Measurements from ENCODE around the gene ASNSD1.
"Not testable (repeated sequence)": the region's sequence is repeated elsewhere in the genome, so short reads cannot be mapped to it uniquely, and the experiment has no call there.

The ASNSD1 gene

GRCh38 chr2:189661957-189662321, 680 bp downstream of the ASNSD1 start:
- Histone ChIP-seq H3K27ac (ENCODE audit: low read depth, low read length) (peak overlapping the region; percentile 89), H3K36me3 (ENCODE audit: control insufficient read depth in 5 of 5, insufficient read depth in 5 of 5, low read length in 5 of 5) (peaks cover 3 to 9% (median 5%) of the 10 kb centered on the region in 5 donors), H3K4me1 (ENCODE audit: control insufficient read depth in 5 of 5, insufficient read depth in 5 of 5, low read length in 5 of 5) (peaks cover 0 to 36% (median 15%) of the 10 kb centered on the region in 5 donors), H3K27me3 (ENCODE audit: control insufficient read depth in 5 of 5, insufficient read depth in 4 of 5, low read length in 5 of 5) (no peaks in the 10 kb centered on the region), H3K4me3 (ENCODE audit: low read depth in 1 of 5, low read length in 5 of 5) (peak overlapping the region; percentile 90 to 99 (median 91)), H3K9ac (ENCODE audit: low read length in 5 of 5) (peak overlapping the region; percentile 95 to 100 (median 98)), H3K9me3 (ENCODE audit: control insufficient read depth in 5 of 5, low read length in 5 of 5) (no peaks in the 10 kb centered on the region)

- Histone ChIP-seq H3K36me3 (ENCODE audit: control insufficient read depth in 5 of 5, insufficient read depth in 5 of 5, low read length in 5 of 5) (peaks cover 7 to 17% (median 11%) of the 10 kb centered on the region in 5 donors), H3K27ac (ENCODE audit: low read depth, low read length) (no peak overlapping the region), H3K9me3 (ENCODE audit: control insufficient read depth in 5 of 5, low read length in 5 of 5) (no peaks in the 10 kb centered on the region), H3K9ac (ENCODE audit: low read length in 5 of 5) (peak overlapping the region in 3 of 5 donors; percentile 97 to 99 (median 98)), H3K27me3 (ENCODE audit: control insufficient read depth in 5 of 5, insufficient read depth in 4 of 5, low read length in 5 of 5) (no peaks in the 10 kb centered on the region), H3K4me3 (ENCODE audit: low read depth in 1 of 5, low read length in 5 of 5) (peak overlapping the region; percentile 90 to 99 (median 91)), H3K4me1 (ENCODE audit: control insufficient read depth in 5 of 5, insufficient read depth in 5 of 5, low read length in 5 of 5) (peaks cover 0 to 36% (median 15%) of the 10 kb centered on the region in 5 donors)
Measured at GRCh38 chr2:189662669-189663226, 1.5 kb downstream of the ASNSD1 start.

- not testable (repeated sequence) for H3K9ac ChIP-seq (ENCODE audit: low read length in 5 of 5); H3K4me3 ChIP-seq (ENCODE audit: low read depth in 1 of 5, low read length in 5 of 5); H3K27me3 ChIP-seq (ENCODE audit: control insufficient read depth in 5 of 5, insufficient read depth in 4 of 5, low read length in 5 of 5); H3K9me3 ChIP-seq (ENCODE audit: control insufficient read depth in 5 of 5, low read length in 5 of 5); H3K27ac ChIP-seq (ENCODE audit: low read depth, low read length)
- H3K4me1 ChIP-seq (ENCODE audit: control insufficient read depth in 5 of 5, insufficient read depth in 5 of 5, low read length in 5 of 5): peaks cover 0 to 36% (median 15%) of the 10 kb centered on the region in 5 donors
- H3K36me3 ChIP-seq (ENCODE audit: control insufficient read depth in 5 of 5, insufficient read depth in 5 of 5, low read length in 5 of 5): peaks cover 13 to 23% (median 17%) of the 10 kb centered on the region in 5 donors
Measured at GRCh38 chr2:189663319-189663718, 2.1 kb downstream of the ASNSD1 start.

GRCh38 chr2:189669913-189670312, 8.7 kb downstream of the ASNSD1 start:
- Histone ChIP-seq H3K36me3 (ENCODE audit: control insufficient read depth in 5 of 5, insufficient read depth in 5 of 5, low read length in 5 of 5) (peaks cover 29 to 50% (median 43%) of the 10 kb centered on the region in 5 donors), H3K9me3 (ENCODE audit: control insufficient read depth in 5 of 5, low read length in 5 of 5) (no peaks in the 10 kb centered on the region), H3K9ac (ENCODE audit: low read length in 5 of 5) (no peak overlapping the region), H3K4me3 (ENCODE audit: low read depth in 1 of 5, low read length in 5 of 5) (no peak overlapping the region), H3K27me3 (ENCODE audit: control insufficient read depth in 5 of 5, insufficient read depth in 4 of 5, low read length in 5 of 5) (no peaks in the 10 kb centered on the region), H3K27ac (ENCODE audit: low read depth, low read length) (no peak overlapping the region), H3K4me1 (ENCODE audit: control insufficient read depth in 5 of 5, insufficient read depth in 5 of 5, low read length in 5 of 5) (peaks cover 0 to 13% (median 9%) of the 10 kb centered on the region in 5 donors)

GRCh38 chr2:189673661-189674373, 12.6 kb downstream of the ASNSD1 start:
- H3K4me3 ChIP-seq (ENCODE audit: low read depth in 1 of 5, low read length in 5 of 5): peak overlapping the region; percentile 64 to 91 (median 80)
- peak overlapping the region in 4 of 5 donors; percentile 57 to 100 (median 94) for H3K9ac ChIP-seq (ENCODE audit: low read length in 5 of 5)
- H3K27me3 ChIP-seq (ENCODE audit: control insufficient read depth in 5 of 5, insufficient read depth in 4 of 5, low read length in 5 of 5): no peaks in the 10 kb centered on the region
- H3K9me3 ChIP-seq (ENCODE audit: control insufficient read depth in 5 of 5, low read length in 5 of 5): no peaks in the 10 kb centered on the region
- peak overlapping the region; percentile 99 for H3K27ac ChIP-seq (ENCODE audit: low read depth, low read length)
- peaks cover 0 to 19% (median 14%) of the 10 kb centered on the region in 5 donors for H3K4me1 ChIP-seq (ENCODE audit: control insufficient read depth in 5 of 5, insufficient read depth in 5 of 5, low read length in 5 of 5)
- peaks cover 13 to 26% (median 22%) of the 10 kb centered on the region in 5 donors for H3K36me3 ChIP-seq (ENCODE audit: control insufficient read depth in 5 of 5, insufficient read depth in 5 of 5, low read length in 5 of 5)

GRCh38 chr2:189674374-189675112, 13.3 kb downstream of the ASNSD1 start, which contains the start of gene ANKAR:
TSS of gene ANKAR (plus strand) at chr2:189674670. CDS start at chr2:189676491, 1,821 bp downstream.
- Histone ChIP-seq H3K9ac (ENCODE audit: low read length in 5 of 5) (peak within 1 kb of the TSS; percentile 88 to 100 (median 97)), H3K9me3 (ENCODE audit: control insufficient read depth in 5 of 5, low read length in 5 of 5) (no peaks in the 10 kb centered on the region), H3K36me3 (ENCODE audit: control insufficient read depth in 5 of 5, insufficient read depth in 5 of 5, low read length in 5 of 5) (peaks cover 6 to 20% (median 19%) of the 10 kb centered on the region in 5 donors), H3K4me1 (ENCODE audit: control insufficient read depth in 5 of 5, insufficient read depth in 5 of 5, low read length in 5 of 5) (peaks cover 0 to 19% (median 14%) of the 10 kb centered on the region in 5 donors), H3K27me3 (ENCODE audit: control insufficient read depth in 5 of 5, insufficient read depth in 4 of 5, low read length in 5 of 5) (no peaks in the 10 kb centered on the region), H3K27ac (ENCODE audit: low read depth, low read length) (peak within 1 kb of the TSS; percentile 99), H3K4me3 (ENCODE audit: low read depth in 1 of 5, low read length in 5 of 5) (peak within 1 kb of the TSS; percentile 67 to 93 (median 89))

- Histone ChIP-seq H3K9ac (ENCODE audit: low read length in 5 of 5) (no peak overlapping the region), H3K27me3 (ENCODE audit: control insufficient read depth in 5 of 5, insufficient read depth in 4 of 5, low read length in 5 of 5) (no peaks in the 10 kb centered on the region), H3K36me3 (ENCODE audit: control insufficient read depth in 5 of 5, insufficient read depth in 5 of 5, low read length in 5 of 5) (peaks cover 5 to 11% (median 8%) of the 10 kb centered on the region in 5 donors), H3K4me3 (ENCODE audit: low read depth in 1 of 5, low read length in 5 of 5) (no peak overlapping the region), H3K9me3 (ENCODE audit: control insufficient read depth in 5 of 5, low read length in 5 of 5) (no peaks in the 10 kb centered on the region), H3K4me1 (ENCODE audit: control insufficient read depth in 5 of 5, insufficient read depth in 5 of 5, low read length in 5 of 5) (peaks cover 0 to 19% (median 14%) of the 10 kb centered on the region in 5 donors), H3K27ac (ENCODE audit: low read depth, low read length) (no peak overlapping the region)
Measured at GRCh38 chr2:189676471-189676870, 15.2 kb downstream of the ASNSD1 start.

- H3K9ac ChIP-seq (ENCODE audit: low read length in 5 of 5): no peak overlapping the region
- H3K36me3 ChIP-seq (ENCODE audit: control insufficient read depth in 5 of 5, insufficient read depth in 5 of 5, low read length in 5 of 5): no peaks in the 10 kb centered on the region
- H3K27me3 ChIP-seq (ENCODE audit: control insufficient read depth in 5 of 5, insufficient read depth in 4 of 5, low read length in 5 of 5): no peaks in the 10 kb centered on the region
- peaks cover 0 to 13% (median 8%) of the 10 kb centered on the region in 5 donors for H3K4me1 ChIP-seq (ENCODE audit: control insufficient read depth in 5 of 5, insufficient read depth in 5 of 5, low read length in 5 of 5)
- no peak overlapping the region for H3K27ac ChIP-seq (ENCODE audit: low read depth, low read length)
- H3K9me3 ChIP-seq (ENCODE audit: control insufficient read depth in 5 of 5, low read length in 5 of 5): no peaks in the 10 kb centered on the region
- no peak overlapping the region for H3K4me3 ChIP-seq (ENCODE audit: low read depth in 1 of 5, low read length in 5 of 5)
Measured at GRCh38 chr2:189679226-189679625, 18.0 kb downstream of the ASNSD1 start.

- Histone ChIP-seq H3K9ac (ENCODE audit: low read length in 5 of 5) (no peak overlapping the region), H3K36me3 (ENCODE audit: control insufficient read depth in 5 of 5, insufficient read depth in 5 of 5, low read length in 5 of 5) (no peaks in the 10 kb centered on the region), H3K27me3 (ENCODE audit: control insufficient read depth in 5 of 5, insufficient read depth in 4 of 5, low read length in 5 of 5) (no peaks in the 10 kb centered on the region), H3K27ac (ENCODE audit: low read depth, low read length) (no peak overlapping the region), H3K4me3 (ENCODE audit: low read depth in 1 of 5, low read length in 5 of 5) (no peak overlapping the region), H3K4me1 (ENCODE audit: control insufficient read depth in 5 of 5, insufficient read depth in 5 of 5, low read length in 5 of 5) (peaks cover 0 to 4% (median 0%) of the 10 kb centered on the region in 5 donors), H3K9me3 (ENCODE audit: control insufficient read depth in 5 of 5, low read length in 5 of 5) (no peaks in the 10 kb centered on the region)
Measured at GRCh38 chr2:189681203-189681602, 19.9 kb downstream of the ASNSD1 start.
